ENCODE data around the gene TBL1Y.
A peak's percentile ranks its signal among the peaks of the same experiment; 100 is the strongest.

Gene TBL1Y

GRCh38 chrY:6921061-6921460 lies 10.6 kb downstream of the TBL1Y start:
- Histone ChIP-seq H3K36me3 (ENCODE audit: control insufficient read depth, insufficient read depth, low read length) (no peaks in the 10 kb centered on the region), H3K9me3 (ENCODE audit: control insufficient read depth, low read length) (no peaks in the 10 kb centered on the region)
- DNase-seq, result no peak

GRCh38 chrY:6928265-6928664 lies 17.8 kb downstream of the TBL1Y start:
- Histone ChIP-seq H3K27ac (ENCODE audit: insufficient read depth, low read length, poor library complexity, severe bottlenecking) (no peak overlapping the region), H3K36me3 (ENCODE audit: control insufficient read depth, insufficient read depth, low read length) (no peaks in the 10 kb centered on the region), H3K9me3 (ENCODE audit: control insufficient read depth, low read length) (no peaks in the 10 kb centered on the region), H3K4me3 (ENCODE audit: insufficient read depth, low read depth, low read length, poor library complexity, severe bottlenecking) (no peak overlapping the region), H3K4me1 (ENCODE audit: control insufficient read depth, insufficient read depth, low read length, poor library complexity, severe bottlenecking) (no peaks in the 10 kb centered on the region), H3K27me3 (replicated peaks; ENCODE audit: control insufficient read depth, insufficient read depth, low read length, poor library complexity, severe bottlenecking) (no peaks in the 10 kb centered on the region)
- no peak for DNase-seq

More at GRCh38 chrY:6921061-6921460, 10.6 kb downstream of the TBL1Y start:
- no peaks in the 10 kb centered on the region for H3K4me1 ChIP-seq (ENCODE audit: control insufficient read depth, insufficient read depth, low read length, poor library complexity, severe bottlenecking)
- H3K27me3 ChIP-seq (replicated peaks; ENCODE audit: control insufficient read depth, insufficient read depth, low read length, poor library complexity, severe bottlenecking), result no peaks in the 10 kb centered on the region
- H3K27ac ChIP-seq (ENCODE audit: insufficient read depth, low read length, poor library complexity, severe bottlenecking), result no peak overlapping the region
- no peak overlapping the region for H3K4me3 ChIP-seq (ENCODE audit: insufficient read depth, low read depth, low read length, poor library complexity, severe bottlenecking)

- H3K36me3 ChIP-seq (ENCODE audit: control insufficient read depth, insufficient read depth, low read length), result no peaks in the 10 kb centered on the region
- no peaks in the 10 kb centered on the region for H3K9me3 ChIP-seq (ENCODE audit: control insufficient read depth, low read length)
- DNase-seq, result no peak
- H3K27ac ChIP-seq (ENCODE audit: insufficient read depth, low read length, poor library complexity, severe bottlenecking), result no peak overlapping the region
- no peak overlapping the region for H3K4me3 ChIP-seq (ENCODE audit: insufficient read depth, low read depth, low read length, poor library complexity, severe bottlenecking)
- no peaks in the 10 kb centered on the region for H3K27me3 ChIP-seq (replicated peaks; ENCODE audit: control insufficient read depth, insufficient read depth, low read length, poor library complexity, severe bottlenecking)
- no peaks in the 10 kb centered on the region for H3K4me1 ChIP-seq (ENCODE audit: control insufficient read depth, insufficient read depth, low read length, poor library complexity, severe bottlenecking)
Measured at GRCh38 chrY:6929237-6929636, 18.7 kb downstream of the TBL1Y start.

GRCh38 chrY:6931779-6932396 lies 21.4 kb downstream of the TBL1Y start:
- H3K36me3 ChIP-seq (ENCODE audit: control insufficient read depth, insufficient read depth, low read length), result no peaks in the 10 kb centered on the region
- H3K4me1 ChIP-seq (ENCODE audit: control insufficient read depth, insufficient read depth, low read length, poor library complexity, severe bottlenecking), result no peaks in the 10 kb centered on the region
- H3K27ac ChIP-seq (ENCODE audit: insufficient read depth, low read length, poor library complexity, severe bottlenecking), result no peak overlapping the region
- no peaks in the 10 kb centered on the region for H3K9me3 ChIP-seq (ENCODE audit: control insufficient read depth, low read length)
- DNase-seq, result no peak
- no peaks in the 10 kb centered on the region for H3K27me3 ChIP-seq (replicated peaks; ENCODE audit: control insufficient read depth, insufficient read depth, low read length, poor library complexity, severe bottlenecking)
- no peak overlapping the region for H3K4me3 ChIP-seq (ENCODE audit: insufficient read depth, low read depth, low read length, poor library complexity, severe bottlenecking)

- Histone ChIP-seq H3K27me3 (replicated peaks; ENCODE audit: control insufficient read depth, insufficient read depth, low read length, poor library complexity, severe bottlenecking) (no peaks in the 10 kb centered on the region), H3K27ac (ENCODE audit: insufficient read depth, low read length, poor library complexity, severe bottlenecking) (no peak overlapping the region), H3K36me3 (ENCODE audit: control insufficient read depth, insufficient read depth, low read length) (no peaks in the 10 kb centered on the region), H3K4me1 (ENCODE audit: control insufficient read depth, insufficient read depth, low read length, poor library complexity, severe bottlenecking) (no peaks in the 10 kb centered on the region), H3K4me3 (ENCODE audit: insufficient read depth, low read depth, low read length, poor library complexity, severe bottlenecking) (no peak overlapping the region), H3K9me3 (ENCODE audit: control insufficient read depth, low read length) (no peaks in the 10 kb centered on the region)
- DNase-seq, result no peak
Measured at GRCh38 chrY:6935497-6935896, 25.0 kb downstream of the TBL1Y start.

GRCh38 chrY:6947695-6948094 lies 37.2 kb downstream of the TBL1Y start:
- Histone ChIP-seq H3K36me3 (ENCODE audit: control insufficient read depth, insufficient read depth, low read length) (no peaks in the 10 kb centered on the region), H3K4me1 (ENCODE audit: control insufficient read depth, insufficient read depth, low read length, poor library complexity, severe bottlenecking) (no peaks in the 10 kb centered on the region), H3K9me3 (ENCODE audit: control insufficient read depth, low read length) (no peaks in the 10 kb centered on the region)

GRCh38 chrY:6948378-6948777 lies 37.9 kb downstream of the TBL1Y start:
- no peaks in the 10 kb centered on the region for H3K4me1 ChIP-seq (ENCODE audit: control insufficient read depth, insufficient read depth, low read length, poor library complexity, severe bottlenecking)
- DNase-seq, result no peak
- H3K9me3 ChIP-seq (ENCODE audit: control insufficient read depth, low read length), result no peaks in the 10 kb centered on the region
- no peaks in the 10 kb centered on the region for H3K27me3 ChIP-seq (replicated peaks; ENCODE audit: control insufficient read depth, insufficient read depth, low read length, poor library complexity, severe bottlenecking)
- H3K36me3 ChIP-seq (ENCODE audit: control insufficient read depth, insufficient read depth, low read length), result no peaks in the 10 kb centered on the region
- H3K4me3 ChIP-seq (ENCODE audit: insufficient read depth, low read depth, low read length, poor library complexity, severe bottlenecking), result no peak overlapping the region
- H3K27ac ChIP-seq (ENCODE audit: insufficient read depth, low read length, poor library complexity, severe bottlenecking), result no peak overlapping the region

More at GRCh38 chrY:6947695-6948094, 37.2 kb downstream of the TBL1Y start:
- DNase-seq, result no peak
- Histone ChIP-seq H3K27ac (ENCODE audit: insufficient read depth, low read length, poor library complexity, severe bottlenecking) (no peak overlapping the region), H3K27me3 (replicated peaks; ENCODE audit: control insufficient read depth, insufficient read depth, low read length, poor library complexity, severe bottlenecking) (no peaks in the 10 kb centered on the region), H3K4me3 (ENCODE audit: insufficient read depth, low read depth, low read length, poor library complexity, severe bottlenecking) (no peak overlapping the region)

- Histone ChIP-seq H3K9me3 (ENCODE audit: control insufficient read depth, low read length) (no peaks in the 10 kb centered on the region), H3K4me3 (ENCODE audit: insufficient read depth, low read depth, low read length, poor library complexity, severe bottlenecking) (no peak overlapping the region)
Measured at GRCh38 chrY:6949947-6950346, 39.5 kb downstream of the TBL1Y start.

GRCh38 chrY:6964732-6965131 lies 54.2 kb downstream of the TBL1Y start:
- Histone ChIP-seq H3K27ac (ENCODE audit: insufficient read depth, low read length, poor library complexity, severe bottlenecking) (no peak overlapping the region), H3K4me3 (ENCODE audit: insufficient read depth, low read depth, low read length, poor library complexity, severe bottlenecking) (no peak overlapping the region), H3K4me1 (ENCODE audit: control insufficient read depth, insufficient read depth, low read length, poor library complexity, severe bottlenecking) (no peaks in the 10 kb centered on the region), H3K9me3 (ENCODE audit: control insufficient read depth, low read length) (no peaks in the 10 kb centered on the region), H3K27me3 (replicated peaks; ENCODE audit: control insufficient read depth, insufficient read depth, low read length, poor library complexity, severe bottlenecking) (no peaks in the 10 kb centered on the region), H3K36me3 (ENCODE audit: control insufficient read depth, insufficient read depth, low read length) (no peaks in the 10 kb centered on the region)
- peak in 2 of 3 donors; percentile 1 to 23 for DNase-seq

More at GRCh38 chrY:6949947-6950346, 39.5 kb downstream of the TBL1Y start:
- Histone ChIP-seq H3K27me3 (replicated peaks; ENCODE audit: control insufficient read depth, insufficient read depth, low read length, poor library complexity, severe bottlenecking) (no peaks in the 10 kb centered on the region), H3K36me3 (ENCODE audit: control insufficient read depth, insufficient read depth, low read length) (no peaks in the 10 kb centered on the region), H3K4me1 (ENCODE audit: control insufficient read depth, insufficient read depth, low read length, poor library complexity, severe bottlenecking) (no peaks in the 10 kb centered on the region), H3K27ac (ENCODE audit: insufficient read depth, low read length, poor library complexity, severe bottlenecking) (no peak overlapping the region)
- no peak for DNase-seq

GRCh38 chrY:6966521-6966920 lies 56.0 kb downstream of the TBL1Y start:
- no peak overlapping the region for H3K4me3 ChIP-seq (ENCODE audit: insufficient read depth, low read depth, low read length, poor library complexity, severe bottlenecking)
- H3K4me1 ChIP-seq (ENCODE audit: control insufficient read depth, insufficient read depth, low read length, poor library complexity, severe bottlenecking), result no peaks in the 10 kb centered on the region
- no peak for DNase-seq
- H3K9me3 ChIP-seq (ENCODE audit: control insufficient read depth, low read length), result no peaks in the 10 kb centered on the region
- no peak overlapping the region for H3K27ac ChIP-seq (ENCODE audit: insufficient read depth, low read length, poor library complexity, severe bottlenecking)
- H3K36me3 ChIP-seq (ENCODE audit: control insufficient read depth, insufficient read depth, low read length), result no peaks in the 10 kb centered on the region
- H3K27me3 ChIP-seq (replicated peaks; ENCODE audit: control insufficient read depth, insufficient read depth, low read length, poor library complexity, severe bottlenecking), result no peaks in the 10 kb centered on the region
